H1 (cell line): Measurements from ENCODE around the gene NINJ2. TPM values are rescaled to one million over a fixed set of nuclear protein-coding genes. Genes with fewer than 3 reads are reported as not detected.

Source experiments
- CTCF ChIA-PET: fragments of 300-600 bp; sonication (Branson Sonifier 250); formaldehyde crosslinking; loops from one replicate; lab custom pipeline; 2021; ENCODE audit not compliant: partially characterized antibody; lab: Charles Lee
- POLR2A ChIA-PET: fragments of 300-600 bp; sonication (Branson Sonifier 250); formaldehyde crosslinking; loops from one replicate; lab custom pipeline; 2021; ENCODE audit warnings: inconsistent platforms; ENCODE audit not compliant: partially characterized antibody; lab: Charles Lee
- DNase-seq, 2 experiments: peaks; one replicate each; pipeline versions ENCODE4 v3.0.0 to v3.0.0-alpha.2; 2010 to 2022; ENCODE audit warnings: low spot score in 2 of 2, low read depth in 1 of 2, mixed read lengths in 1 of 2
- FAIRE-seq: peaks from 2 replicates; lab custom pipeline; 2011; peaks lifted over from hg19 to GRCh38; lab: Jason Lieb, UNC
- H2AFZ ChIP-seq: 2 replicates; pipeline ENCODE4 v1.8.1; 2012; ENCODE audit warnings: low read length, inconsistent platforms
- H2AK5ac ChIP-seq: 2 replicates; pipeline ENCODE4 v1.6.1; 2013; ENCODE audit warnings: low read depth, low read length
- H2BK120ac ChIP-seq: replicated peaks from 2 replicates; pipeline ENCODE3; 2013; ENCODE audit warnings: low read depth, low read length, inconsistent platforms
- H2BK12ac ChIP-seq: 2 replicates; pipeline ENCODE4 v1.6.1; 2013; ENCODE audit warnings: low read depth, low read length
- H2BK15ac ChIP-seq: 2 replicates; pipeline ENCODE4 v1.6.1; 2013; ENCODE audit warnings: low read length
- H2BK20ac ChIP-seq: 2 replicates; pipeline ENCODE4 v1.6.1; 2013; ENCODE audit warnings: low read length
- H2BK5ac ChIP-seq: 2 replicates; pipeline ENCODE4 v1.6.1; 2013; ENCODE audit warnings: low read depth, low read length
- H3K14ac ChIP-seq: 2 replicates; pipeline ENCODE4 v1.6.1; 2013; ENCODE audit warnings: inconsistent platforms; ENCODE audit not compliant: insufficient read length
- H3K18ac ChIP-seq: 2 replicates; pipeline ENCODE4 v1.6.1; 2013; ENCODE audit warnings: low read length; ENCODE audit errors: extremely low read depth
- H3K23ac ChIP-seq: 2 replicates; pipeline ENCODE4 v1.6.1; 2013; ENCODE audit warnings: inconsistent platforms; ENCODE audit not compliant: insufficient read length
- H3K23me2 ChIP-seq: 2 replicates; pipeline ENCODE4 v1.6.1; 2013; ENCODE audit warnings: low read depth, low read length
- H3K27ac ChIP-seq: 2 replicates; pipeline ENCODE4 v1.6.1; 2011; ENCODE audit warnings: low read depth, low read length, inconsistent platforms
- H3K27me3 ChIP-seq, 4 experiments: replicated peaks in 1 of 4; 1 replicate in 1 of 4; 2 replicates in 3 of 4; pipeline versions ENCODE4 v1.6.1 to v1.8.1; 2011 to 2013; ENCODE audit warnings: low read length in 3 of 4, mild to moderate bottlenecking in 3 of 4, inconsistent platforms in 2 of 4, mixed read lengths in 2 of 4, moderate library complexity in 1 of 4; ENCODE audit not compliant: control insufficient read depth in 3 of 4, insufficient read depth in 3 of 4; ENCODE audit errors: extremely low read depth in 1 of 4
- H3K36me3 ChIP-seq, 4 experiments: 2 replicates each; pipeline versions ENCODE4 v1.6.1 to v1.8.1; 2011 to 2013; ENCODE audit warnings: mild to moderate bottlenecking in 4 of 4, low read length in 3 of 4, moderate library complexity in 2 of 4, control low read depth in 1 of 4, inconsistent platforms in 1 of 4; ENCODE audit not compliant: insufficient read depth in 4 of 4, control insufficient read depth in 2 of 4
- H3K4ac ChIP-seq: replicated peaks from 2 replicates; pipeline ENCODE3; 2013; ENCODE audit warnings: low read length, low read depth, mixed read lengths, inconsistent platforms; ENCODE audit not compliant: insufficient read length
- H3K4me1 ChIP-seq, 4 experiments: replicated peaks in 1 of 4; 1 replicate in 1 of 4; 2 replicates in 3 of 4; pipeline versions ENCODE4 v1.6.1 to v1.8.1; 2011 to 2013; ENCODE audit warnings: low read length in 3 of 4, inconsistent platforms in 2 of 4, mixed read lengths in 1 of 4; ENCODE audit not compliant: insufficient read depth in 4 of 4, control insufficient read depth in 3 of 4
- H3K4me2 ChIP-seq, 2 experiments: 2 replicates each; pipeline versions ENCODE4 v1.6.1 to v1.8.1; 2011 to 2013; ENCODE audit warnings: low read depth in 2 of 2, low read length in 2 of 2, control low read depth in 1 of 2, inconsistent platforms in 1 of 2, mild to moderate bottlenecking in 1 of 2; ENCODE audit not compliant: insufficient read depth in 1 of 2
- H3K4me3 ChIP-seq, 4 experiments: fragments of 200-600, 300-600 bp in 1 of 4; sonication (generic), shearing (Covaris generic), sonication (Bioruptor Twin) in 1 of 4; 2 replicates each; pipeline versions ENCODE4 v1.5.1 to v1.8.1; 2011 to 2016; ENCODE audit warnings: low read length in 4 of 4, low read depth in 3 of 4, control low read depth in 2 of 4, inconsistent platforms in 2 of 4, mild to moderate bottlenecking in 2 of 4, mixed read lengths in 1 of 4, moderate library complexity in 1 of 4; ENCODE audit not compliant: insufficient read depth in 2 of 4; ENCODE audit errors: extremely low read depth in 1 of 4
- H3K56ac ChIP-seq: replicated peaks from 2 replicates; pipeline ENCODE3; 2013; ENCODE audit warnings: low read depth, mild to moderate bottlenecking, mixed read lengths, low read length, inconsistent platforms; ENCODE audit not compliant: insufficient read length
- H3K79me1 ChIP-seq: 2 replicates; pipeline ENCODE4 v1.6.1; 2013; ENCODE audit warnings: low read depth, low read length, control low read depth
- H3K79me2 ChIP-seq, 2 experiments: 2 replicates each; pipeline versions ENCODE4 v1.6.1 to v1.8.1; 2012 to 2013; ENCODE audit warnings: low read length in 2 of 2, mild to moderate bottlenecking in 2 of 2, inconsistent platforms in 1 of 2; ENCODE audit not compliant: insufficient read depth in 2 of 2, control insufficient read depth in 1 of 2
- H3K9ac ChIP-seq, 4 experiments: replicated peaks in 1 of 4; 1 replicate in 1 of 4; 2 replicates in 3 of 4; pipeline versions ENCODE4 v1.6.1 to v1.8.1; 2011 to 2013; ENCODE audit warnings: low read depth in 3 of 4, low read length in 3 of 4, control low read depth in 2 of 4, mild to moderate bottlenecking in 2 of 4, moderate library complexity in 2 of 4, inconsistent platforms in 1 of 4; ENCODE audit errors: extremely low read depth in 1 of 4
- H3K9me3 ChIP-seq, 2 experiments: 2 replicates each; pipeline versions ENCODE4 v1.6.1 to v1.8.1; 2012 to 2013; ENCODE audit warnings: mild to moderate bottlenecking in 2 of 2, moderate library complexity in 2 of 2, control low read depth in 1 of 2, inconsistent platforms in 1 of 2, low read depth in 1 of 2, low read length in 1 of 2, mixed read lengths in 1 of 2; ENCODE audit not compliant: insufficient read depth in 2 of 2
- H4K20me1 ChIP-seq, 2 experiments: replicated peaks in 1 of 2; 2 replicates each; pipeline versions ENCODE3 to v1.8.1; 2011 to 2013; ENCODE audit warnings: inconsistent platforms in 2 of 2, low read length in 2 of 2, mild to moderate bottlenecking in 1 of 2; ENCODE audit not compliant: insufficient read depth in 2 of 2, control insufficient read depth in 1 of 2
- H4K5ac ChIP-seq: 2 replicates; pipeline ENCODE4 v1.6.1; 2013; ENCODE audit warnings: low read length, low read depth, mixed read lengths, inconsistent platforms; ENCODE audit not compliant: insufficient read length
- H4K8ac ChIP-seq: 2 replicates; pipeline ENCODE4 v1.8.0; 2013; ENCODE audit warnings: mild to moderate bottlenecking, moderate library complexity, low read length, inconsistent platforms; ENCODE audit not compliant: insufficient read depth; ENCODE audit errors: extremely low read depth
- H4K91ac ChIP-seq: replicated peaks from 2 replicates; pipeline ENCODE3; 2013; ENCODE audit warnings: low read length, mixed read lengths, inconsistent platforms; ENCODE audit not compliant: insufficient read length
- CBX5 ChIP-seq: fragments of 300-800, 300-1000 bp; sonication (generic); IDR thresholded peaks from 2 replicates; pipeline ENCODE4 v1.7.1; 2016; ENCODE audit warnings: antibody characterized with exemption, low read length, low read depth
- CBX8 ChIP-seq: fragments of 300-800, 300-1000 bp; sonication (generic); IDR thresholded peaks from 2 replicates; pipeline ENCODE4 v1.7.1; 2016; ENCODE audit warnings: low read depth, low read length, borderline replicate concordance
- CHD1 ChIP-seq: IDR thresholded peaks from 2 replicates; pipeline ENCODE4 v1.6.1; 2012; ENCODE audit warnings: low read depth, low read length, improper control_type of control experiment
- EP300 ChIP-seq, 2 experiments: IDR thresholded peaks; 1 replicate in 1 of 2; 2 replicates in 1 of 2; pipeline ENCODE4 v1.6.1; 2011 to 2012; ENCODE audit warnings: low read depth in 2 of 2, low read length in 2 of 2, mild to moderate bottlenecking in 2 of 2, borderline replicate concordance in 1 of 2, inconsistent platforms in 1 of 2, moderate library complexity in 1 of 2
- KDM4A ChIP-seq: IDR thresholded peaks from one replicate; pipeline ENCODE4 v1.7.1; 2012; ENCODE audit warnings: low read depth, mild to moderate bottlenecking, moderate library complexity, low read length, inconsistent platforms; ENCODE audit not compliant: severe bottlenecking
- NRF1 ChIP-seq: IDR thresholded peaks from 2 replicates; pipeline ENCODE4 v1.6.1; 2011; ENCODE audit warnings: mild to moderate bottlenecking, low read depth, low read length, improper control_type of control experiment
- POLR2AphosphoS5 ChIP-seq: IDR thresholded peaks from 2 replicates; pipeline ENCODE4 v1.6.1; 2011; ENCODE audit warnings: low read depth, low read length
- RAD21 ChIP-seq, 2 experiments: IDR thresholded peaks in 1 of 2; conservative IDR thresholded peaks in 1 of 2; 2 replicates each; pipeline ENCODE4 v1.6.1; 2011; ENCODE audit warnings: low read depth in 2 of 2, low read length in 2 of 2, improper control_type of control experiment in 1 of 2, inconsistent platforms in 1 of 2, mild to moderate bottlenecking in 1 of 2, moderate library complexity in 1 of 2
- RFX5 ChIP-seq: IDR thresholded peaks from 2 replicates; pipeline ENCODE4 v1.6.1; 2011; ENCODE audit warnings: low read depth, low read length, improper control_type of control experiment, borderline replicate concordance
- RXRA ChIP-seq: IDR thresholded peaks from 2 replicates; pipeline ENCODE4 v1.6.1; 2011; ENCODE audit warnings: low read depth, mild to moderate bottlenecking, low read length, moderate library complexity; ENCODE audit not compliant: insufficient read depth
- SAP30 ChIP-seq: fragments of 300-600 bp; sonication (generic); IDR thresholded peaks from 2 replicates; pipeline ENCODE4 v1.7.1; 2012; ENCODE audit warnings: low read length, moderate library complexity, mild to moderate bottlenecking, inconsistent platforms; ENCODE audit not compliant: insufficient read depth, insufficient replicate concordance
- SP4 ChIP-seq: IDR thresholded peaks from 2 replicates; pipeline ENCODE4 v1.6.1; 2012; ENCODE audit warnings: low read length, inconsistent platforms
- TCF12 ChIP-seq: IDR thresholded peaks from 2 replicates; pipeline ENCODE4 v1.6.1; 2011; ENCODE audit warnings: low read depth, mild to moderate bottlenecking, low read length
- WGBS, 2 experiments: shearing (Covaris generic) in 1 of 2; methylation state at CpG; one replicate each; pipeline versions ENCODE4 v1.1.6 to v1.1.7; 2013 to 2015; ENCODE audit warnings: low lambda C conversion rate in 2 of 2, mixed read lengths in 2 of 2, inconsistent platforms in 1 of 2, low coverage in 1 of 2, missing lambda C conversion rate in 1 of 2; ENCODE audit not compliant: insufficient replicate concordance in 2 of 2, insufficient coverage in 1 of 2, insufficient read length in 1 of 2; ENCODE audit errors: extremely low coverage in 1 of 2, missing lambda C conversion rate in 1 of 2; 5-methylcytosine and 5-hydroxymethylcytosine counted together
- polyA plus RNA-seq, 7 experiments: library from polyadenylated mRNA; depleted of rRNA in 3 of 7; stranded (reverse) in 5 of 7; unstranded in 2 of 7; fragments of >200 nt in 5 of 7; fragments of 200-250 nt in 2 of 7; gene quantifications; 1 replicate in 5 of 7; 2 replicates in 1 of 7; 4 replicates in 1 of 7; pipeline versions ENCODE4 v1.2.1 to v1.2.3, GENCODE V29; 2011 to 2013; ENCODE audit warnings: missing spikeins in 2 of 7, mixed read lengths in 2 of 7
- total RNA-seq: library from RNA; stranded (reverse); fragmentation: NEBNext Ultra II Directional; extraction: Animal tissue kit (Norgen Biotek cat#: 25700); gene quantifications from 2 replicates; pipeline ENCODE4 v1.2.1, GENCODE V29; 2021
- TF ChIP-seq, protein P1 (sequence below): IDR thresholded peaks from 2 replicates; pipeline ENCODE4 v1.6.1; 2012; ENCODE audit warnings: inconsistent platforms

The NINJ2 gene
- total and polyA plus RNA-seq, 2 of the 8 experiments (the other 6 are each of a cell fraction or from before 2014, with no cell fraction given), result 1.4 TPM; not detected in 1

DNA sequence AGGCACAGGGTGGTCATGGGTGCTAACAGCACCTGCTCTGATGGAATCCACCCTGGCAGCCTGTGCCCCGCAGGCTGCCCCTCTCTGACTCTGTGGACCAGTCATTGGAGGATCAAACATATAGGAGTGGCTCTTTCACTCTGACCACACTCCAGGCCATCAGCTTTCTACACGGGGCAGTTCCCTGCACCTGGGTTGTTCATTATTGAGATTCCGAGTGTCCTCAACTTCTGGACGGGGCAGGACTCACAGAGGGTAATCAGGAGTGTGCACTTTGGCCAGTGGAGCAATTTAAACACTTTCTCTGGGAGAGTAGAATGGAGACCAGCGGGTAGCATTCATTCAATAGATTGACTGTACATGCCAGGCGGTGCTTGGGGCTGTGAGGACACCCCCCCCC is 94.8 kb downstream of the NINJ2 start:
- no peak overlapping the region for H3K14ac ChIP-seq
- no peak overlapping the region for H2AK5ac ChIP-seq
- DNase-seq (no peak), FAIRE-seq (no peak)
- H3K27me3 ChIP-seq, result peaks cover 0 to 4% (median 3%) of the 10 kb centered on the region in 4 experiments; a peak in 2 of 7 replicates
- TF ChIP-seq TCF12 (no peak), RFX5 (no peak), SP4 (no peak), CHD1 (no peak), KDM4A (no peak), EP300 (IDR thresholded peaks at IDR 0.05; ENCODE audit: borderline replicate concordance in 1 of 2, low read depth in 2 of 2, low read length in 2 of 2) (no peak), CBX8 (no peak), NRF1 (no peak), CBX5 (no peak), RAD21 (IDR thresholded peaks at IDR 0.05 in 1 of 2, conservative IDR thresholded peaks at IDR 0.05 in 1 of 2; ENCODE audit: low read depth in 2 of 2, low read length in 2 of 2) (no peak), POLR2AphosphoS5 (no peak), RXRA (no peak), SAP30 (no peak)
- TF ChIP-seq, protein P1, sequence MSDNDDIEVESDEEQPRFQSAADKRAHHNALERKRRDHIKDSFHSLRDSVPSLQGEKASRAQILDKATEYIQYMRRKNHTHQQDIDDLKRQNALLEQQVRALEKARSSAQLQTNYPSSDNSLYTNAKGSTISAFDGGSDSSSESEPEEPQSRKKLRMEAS, result no peak
- H3K79me1 ChIP-seq, result no peaks in the 10 kb centered on the region
- no peak overlapping the region for H3K27ac ChIP-seq
- WGBS, 2 experiments, result 86% methylated on average over 6 of the region's 6 CpGs; no CpG with 5 or more reads in 1 of the 2 experiments
- H3K36me3 ChIP-seq, result no peaks in the 10 kb centered on the region
- no peak overlapping the region for H2BK12ac ChIP-seq
- peaks cover 0 to 9% (median 6%) of the 10 kb centered on the region in 4 experiments; a peak in 5 of 7 replicates for H3K4me1 ChIP-seq
- no peaks in the 10 kb centered on the region for H4K20me1 ChIP-seq
- no peak overlapping the region for H4K8ac ChIP-seq
- no peak overlapping the region for H3K4me3 ChIP-seq
- no peak overlapping the region for H2AFZ ChIP-seq
- CTCF ChIA-PET, result interaction anchor here (1.0 to 3.6 kb wide), 7 partner anchors 9 to 246 kb away, joined by 3 to 18 read pairs (median 10); no protein-coding TSS in a partner anchor
- POLR2A ChIA-PET, result no interaction called here
- no peak overlapping the region for H2BK15ac ChIP-seq
- H3K4me2 ChIP-seq, result no peak overlapping the region
- H3K23me2 ChIP-seq, result peaks cover 9% of the 10 kb centered on the region
- no peak overlapping the region for H2BK5ac ChIP-seq
- no peak overlapping the region for H4K91ac ChIP-seq
- H2BK20ac ChIP-seq, result no peak overlapping the region
- H2BK120ac ChIP-seq, result no peak overlapping the region
- H3K18ac ChIP-seq, result no peak overlapping the region; the same call in 1 of the 2 replicates
- no peak overlapping the region for H3K4ac ChIP-seq
- H3K79me2 ChIP-seq, result no peaks in the 10 kb centered on the region
- no peak overlapping the region for H3K9ac ChIP-seq
- H3K9me3 ChIP-seq, result no peaks in the 10 kb centered on the region
- H3K23ac ChIP-seq, result no peak overlapping the region
- H4K5ac ChIP-seq, result no peak overlapping the region
- H3K56ac ChIP-seq, result no peak overlapping the region
